ENCODE data around the gene TTBK1.

DNA sequence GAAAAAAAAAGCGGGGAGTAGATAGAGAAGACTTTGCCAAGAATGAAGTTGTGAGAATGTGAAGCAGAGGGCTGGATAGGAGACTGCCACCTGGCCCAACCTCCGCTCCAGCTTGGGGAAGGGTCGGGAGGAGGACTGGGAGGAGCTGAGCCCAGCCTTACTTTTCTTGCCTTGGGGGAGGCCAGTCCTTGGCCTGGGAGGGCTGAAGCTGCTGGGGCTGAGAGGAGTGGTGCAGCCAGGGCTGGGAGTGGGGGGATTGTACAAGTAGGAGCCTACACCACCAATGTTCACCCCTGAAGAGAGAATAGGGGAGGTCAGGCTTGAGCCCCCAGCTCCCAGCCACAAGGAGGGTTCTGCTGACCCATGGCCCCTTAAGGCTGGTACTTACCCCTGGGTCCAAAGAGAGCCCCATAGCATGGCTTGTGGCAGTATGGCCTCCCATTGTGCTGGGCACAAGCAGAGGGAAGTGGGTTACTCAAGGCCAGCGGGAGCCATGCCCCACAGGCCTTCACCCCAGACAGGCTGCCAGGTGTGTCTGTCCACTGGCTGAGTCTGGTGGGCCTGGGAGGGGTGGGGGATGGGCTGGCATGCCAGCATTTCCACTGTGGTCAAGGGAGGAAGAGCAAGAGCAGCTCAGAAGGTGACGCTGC lies 64.3 kb downstream of the TTBK1 start:
- TF ChIP-seq CTCF (IDR thresholded peaks at IDR 0.05) (no peak), TP53 (CRISPR knock-in tag; IDR thresholded peaks at IDR 0.05) (no peak), ZNF138 (CRISPR knock-in tag; conservative IDR thresholded peaks at IDR 0.05) (no peak), NFE2L1 (CRISPR knock-in tag; IDR thresholded peaks at IDR 0.05) (no peak), RELA (CRISPR knock-in tag; IDR thresholded peaks at IDR 0.05; ENCODE audit: borderline replicate concordance) (no peak), ESRRA (CRISPR knock-in tag; IDR thresholded peaks at IDR 0.05; ENCODE audit: borderline replicate concordance) (no peak), CREM (CRISPR knock-in tag; IDR thresholded peaks at IDR 0.05) (no peak), TCF7 (CRISPR knock-in tag; IDR thresholded peaks at IDR 0.05; ENCODE audit: low read depth) (no peak), ATF6 (CRISPR knock-in tag; IDR thresholded peaks at IDR 0.05) (no peak)
- TF ChIP-seq, protein P1, sequence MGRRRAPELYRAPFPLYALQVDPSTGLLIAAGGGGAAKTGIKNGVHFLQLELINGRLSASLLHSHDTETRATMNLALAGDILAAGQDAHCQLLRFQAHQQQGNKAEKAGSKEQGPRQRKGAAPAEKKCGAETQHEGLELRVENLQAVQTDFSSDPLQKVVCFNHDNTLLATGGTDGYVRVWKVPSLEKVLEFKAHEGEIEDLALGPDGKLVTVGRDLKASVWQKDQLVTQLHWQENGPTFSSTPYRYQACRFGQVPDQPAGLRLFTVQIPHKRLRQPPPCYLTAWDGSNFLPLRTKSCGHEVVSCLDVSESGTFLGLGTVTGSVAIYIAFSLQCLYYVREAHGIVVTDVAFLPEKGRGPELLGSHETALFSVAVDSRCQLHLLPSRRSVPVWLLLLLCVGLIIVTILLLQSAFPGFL (CRISPR knock-in tag; IDR thresholded peaks at IDR 0.05; ENCODE audit: borderline replicate concordance), result no peak

Data from WTC11 (cell line).